Endothelial cell of umbilical vein (primary cell): ENCODE data around the gene LSM7. TPM values are rescaled to one million over a fixed set of nuclear protein-coding genes. Genes with fewer than 3 reads are reported as not detected.

Experiments
- BruUV-seq: library from RNA; stranded (reverse); fragments of 400-500 nt; replicated peaks from 2 replicates; lab custom pipeline; 2021; lab: Mats Ljungman, UMichigan
- CTCF ChIA-PET: fragments of 300-600, 350-600 bp; sonication (Branson Sonifier 250); formaldehyde crosslinking; loops from one replicate; lab custom pipeline; 2021; ENCODE audit warnings: antibody characterized with exemption, inconsistent platforms; lab: Charles Lee
- POLR2A ChIA-PET: fragments of 300-600, 350-600 bp; sonication (Branson Sonifier 250); formaldehyde crosslinking; loops from one replicate; lab custom pipeline; 2021; ENCODE audit warnings: antibody characterized with exemption, inconsistent platforms; lab: Charles Lee
- DNase-seq: peaks from one replicate; pipeline ENCODE4 v3.0.0-alpha.2; 2011; ENCODE audit warnings: low read depth, low spot score
- FAIRE-seq: peaks from 2 replicates; lab custom pipeline; 2011; peaks lifted over from hg19 to GRCh38; lab: Jason Lieb, UNC
- H2AFZ ChIP-seq: 2 replicates; pipeline ENCODE4 v1.6.0; 2012; ENCODE audit warnings: low read depth, low read length, control low read depth, inconsistent platforms
- H3K27ac ChIP-seq: 2 replicates; pipeline ENCODE4 v1.5.1; 2011; ENCODE audit warnings: low read depth, mild to moderate bottlenecking, control low read depth, low read length, moderate library complexity; ENCODE audit not compliant: insufficient read depth
- H3K27me3 ChIP-seq, 2 experiments: 2 replicates each; pipeline versions ENCODE4 v1.6.0 to v1.6.1; 2011; ENCODE audit warnings: low read length in 2 of 2, mixed read lengths in 1 of 2; ENCODE audit not compliant: control insufficient read depth in 2 of 2, insufficient read depth in 2 of 2
- H3K36me3 ChIP-seq, 2 experiments: 2 replicates in 1 of 2; 3 replicates in 1 of 2; pipeline ENCODE4 v1.5.1; 2011; ENCODE audit warnings: low read length in 2 of 2, mild to moderate bottlenecking in 1 of 2, moderate library complexity in 1 of 2; ENCODE audit not compliant: control insufficient read depth in 2 of 2, insufficient read depth in 2 of 2; ENCODE audit errors: extremely low read depth in 1 of 2
- H3K4me1 ChIP-seq: 3 replicates; pipeline ENCODE4 v1.5.1; 2011; ENCODE audit warnings: mild to moderate bottlenecking, low read length; ENCODE audit not compliant: control insufficient read depth, insufficient read depth; ENCODE audit errors: extremely low read depth
- H3K4me2 ChIP-seq: 2 replicates; pipeline ENCODE4 v1.6.1; 2011; ENCODE audit warnings: low read length, control low read depth, mixed read lengths; ENCODE audit not compliant: insufficient read depth
- H3K4me3 ChIP-seq, 3 experiments: fragments of 200-600 bp in 1 of 3; sonication (generic), shearing (Covaris generic) in 1 of 3; replicated peaks in 1 of 3; 2 replicates each; pipeline ENCODE4 v1.5.1; 2011 to 2016; ENCODE audit warnings: control low read depth in 3 of 3, low read length in 3 of 3, mild to moderate bottlenecking in 2 of 3, inconsistent platforms in 1 of 3, low read depth in 1 of 3, moderate library complexity in 1 of 3; ENCODE audit not compliant: insufficient read depth in 1 of 3
- H3K79me2 ChIP-seq: 2 replicates; pipeline ENCODE4 v1.6.0; 2012; ENCODE audit warnings: low read length, inconsistent platforms; ENCODE audit not compliant: control insufficient read depth, insufficient read depth
- H3K9ac ChIP-seq: replicated peaks from 2 replicates; pipeline ENCODE3; 2011; ENCODE audit warnings: low read length, control low read depth; ENCODE audit not compliant: insufficient read depth; ENCODE audit errors: extremely low read depth
- H3K9me1 ChIP-seq: replicated peaks from 3 replicates; pipeline ENCODE4 v1.6.0; 2011; ENCODE audit warnings: mild to moderate bottlenecking, low read length; ENCODE audit not compliant: control insufficient read depth, insufficient read depth; ENCODE audit errors: extremely low read depth
- H3K9me3 ChIP-seq: replicated peaks from 2 replicates; pipeline ENCODE4 v1.5.1; 2012; ENCODE audit warnings: low read length, inconsistent platforms; ENCODE audit not compliant: control insufficient read depth, insufficient read depth
- H4K20me1 ChIP-seq: replicated peaks from 2 replicates; pipeline ENCODE3; 2011; ENCODE audit warnings: mild to moderate bottlenecking, low read length; ENCODE audit not compliant: control insufficient read depth, insufficient read depth; ENCODE audit errors: extremely low read depth
- CTCF ChIP-seq, 2 donors: IDR thresholded peaks; 1 replicate in 1 of 2; 2 replicates in 1 of 2; pipeline ENCODE4 v1.5.1; 2011; ENCODE audit warnings: low read length in 2 of 2, mild to moderate bottlenecking in 2 of 2, moderate library complexity in 2 of 2, control low read depth in 1 of 2, inconsistent platforms in 1 of 2, low read depth in 1 of 2; ENCODE audit not compliant: insufficient read depth in 1 of 2; ENCODE audit errors: extremely low read depth in 1 of 2
- EZH2 ChIP-seq: IDR thresholded peaks from 2 replicates; pipeline ENCODE4 v1.6.1; 2012; ENCODE audit warnings: borderline replicate concordance, low read depth, mild to moderate bottlenecking, moderate library complexity, low read length, inconsistent platforms; ENCODE audit not compliant: severe bottlenecking
- GATA2 ChIP-seq: IDR thresholded peaks from 2 replicates; pipeline ENCODE4 v1.7.0; 2011; ENCODE audit warnings: low read depth, mild to moderate bottlenecking, moderate library complexity, mixed read lengths, low read length; ENCODE audit not compliant: insufficient read length, insufficient read depth
- JUN ChIP-seq: IDR thresholded peaks from 2 replicates; pipeline ENCODE4 v1.6.1; 2011; ENCODE audit warnings: borderline replicate concordance, low read depth; ENCODE audit not compliant: insufficient read length, insufficient read depth
- MAX ChIP-seq: IDR thresholded peaks from 2 replicates; pipeline ENCODE4 v1.6.1; 2011; ENCODE audit not compliant: insufficient read depth, insufficient read length
- MYC ChIP-seq: IDR thresholded peaks from one replicate; pipeline ENCODE4 v1.6.1; 2011; ENCODE audit warnings: mild to moderate bottlenecking, low read depth, low read length
- POLR2A ChIP-seq: IDR thresholded peaks from 2 replicates; pipeline ENCODE4 v1.6.1; 2012; ENCODE audit warnings: low read depth, mild to moderate bottlenecking, control low read depth, low read length
- POLR2AphosphoS5 ChIP-seq: IDR thresholded peaks from 2 replicates; pipeline ENCODE4 v1.6.1; 2012; ENCODE audit warnings: low read depth, mild to moderate bottlenecking, control low read depth, low read length, moderate library complexity; ENCODE audit not compliant: insufficient read depth
- dilution Hi-C: fragments of 300-500 bp; cut with MboI; formaldehyde crosslinking; loops from one replicate; pipeline ENCODE4 v1.15.0; 2019; ENCODE audit warnings: low sequenced_read_pairs; ENCODE audit not compliant: extremely low pct_ligation_motif_present
- intact Hi-C: fragments of 100-400 bp; cut with micrococcal nuclease; formaldehyde crosslinking; loops from one replicate; pipeline ENCODE4 v1.10.0; 2022
- polyA plus RNA-seq, 4 experiments: library from polyadenylated mRNA; depleted of rRNA in 3 of 4; stranded (reverse) in 3 of 4; unstranded in 1 of 4; fragments of >200 nt; gene quantifications; 2 replicates each; pipeline versions ENCODE4 v1.2.1 to v1.2.3, GENCODE V29; 2011 to 2012; ENCODE audit warnings: missing spikeins in 1 of 4
- total RNA-seq: library from RNA; stranded (reverse); gene quantifications from 2 replicates; pipeline ENCODE4 v1.2.3, GENCODE V29; 2021

LSM7 gene
- total and polyA plus RNA-seq, 2 donors (not counting 3 experiments of a cell fraction or from before 2014, with no cell fraction given), result 124 to 673 TPM

GRCh38 chr19:2355168-2356035 is 27.0 kb upstream of the LSM7 start:
- DNase-seq (no peak), FAIRE-seq (no peak)
- H3K27me3 ChIP-seq, result peaks cover 1 to 7% of the 10 kb centered on the region in 2 experiments
- H3K9ac ChIP-seq, result no peak overlapping the region
- intact Hi-C loops, result no loop called here
- dilution Hi-C loops, result no loop called here
- no peaks in the 10 kb centered on the region for H3K79me2 ChIP-seq
- H3K4me3 ChIP-seq, result no peak overlapping the region
- no peaks in the 10 kb centered on the region for H3K9me3 ChIP-seq
- TF ChIP-seq POLR2AphosphoS5 (no peak), MYC (no peak), POLR2A (no peak), GATA2 (no peak), JUN (no peak), CTCF (IDR thresholded peaks at IDR 0.05; ENCODE audit: extremely low read depth in 1 of 2, insufficient read depth in 1 of 2, low read depth in 1 of 2, low read length in 2 of 2) (no peak), MAX (no peak), EZH2 (no peak)
- no peak overlapping the region for H3K27ac ChIP-seq
- POLR2A ChIA-PET, result no interaction called here
- no TSS peak for BruUV-seq
- no peaks in the 10 kb centered on the region for H3K4me1 ChIP-seq
- H4K20me1 ChIP-seq, result no peaks in the 10 kb centered on the region
- CTCF ChIA-PET, result interaction anchor here (2.5 kb wide), 1 partner anchor 10 kb away, joined by 8 read pairs; no protein-coding TSS in a partner anchor
- no peaks in the 10 kb centered on the region for H3K9me1 ChIP-seq
- no peak overlapping the region for H3K4me2 ChIP-seq
- H2AFZ ChIP-seq, result no peak overlapping the region
- peaks cover 0 to 7% of the 10 kb centered on the region in 2 experiments for H3K36me3 ChIP-seq
